HG02840 (cell line): ENCODE results near the gene SIGLEC7.
"Not testable (repeated sequence)": the region's sequence is repeated elsewhere in the genome, so short reads cannot be mapped to it uniquely, and the experiment has no call there.

Experiments used
- ATAC-seq: cut with Tn5 transposase; IDR thresholded peaks from one replicate; pipeline ENCODE4 v1.9.1; 2021; ENCODE audit warnings: mild to moderate bottlenecking, moderate library complexity, moderate number of reproducible peaks; ENCODE audit not compliant: unreplicated experiment, low FRiP score

Gene SIGLEC7

DNA sequence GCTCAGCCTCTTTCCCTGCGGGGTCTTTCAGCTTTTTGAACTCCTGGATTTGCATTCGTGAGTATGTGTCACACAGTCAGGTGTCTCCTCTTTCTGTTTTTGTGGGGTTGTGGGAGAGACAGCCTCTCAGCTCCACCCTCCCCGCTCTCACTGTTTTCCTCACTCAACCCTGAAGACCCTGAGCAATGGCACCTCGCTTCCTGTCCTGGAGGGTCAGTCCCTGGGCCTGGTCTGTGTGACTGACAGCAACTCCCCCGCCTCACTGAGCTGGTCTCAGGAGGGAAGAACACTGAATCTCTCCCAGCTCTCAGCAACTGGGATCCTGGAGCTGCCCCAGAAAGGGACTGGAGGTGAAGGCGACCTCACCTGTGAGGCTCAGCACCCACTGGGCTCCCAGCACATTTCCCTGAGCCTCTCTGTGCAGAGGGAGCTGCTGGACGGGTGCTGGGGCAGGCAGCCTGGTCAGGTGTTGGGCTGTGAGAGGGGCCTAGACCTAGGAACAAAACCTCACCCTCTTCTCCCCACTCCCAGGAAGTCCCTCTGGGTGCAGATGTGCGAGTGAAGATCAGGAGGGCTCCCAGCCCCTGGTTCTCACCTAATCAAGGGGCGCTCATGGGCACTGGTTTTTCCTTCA is 4.2 kb upstream of the SIGLEC7 start:
- no peak for ATAC-seq

- no peak for ATAC-seq
Observed at GRCh38 chr19:51138549-51138979, 3.5 kb upstream of the SIGLEC7 start.

DNA sequence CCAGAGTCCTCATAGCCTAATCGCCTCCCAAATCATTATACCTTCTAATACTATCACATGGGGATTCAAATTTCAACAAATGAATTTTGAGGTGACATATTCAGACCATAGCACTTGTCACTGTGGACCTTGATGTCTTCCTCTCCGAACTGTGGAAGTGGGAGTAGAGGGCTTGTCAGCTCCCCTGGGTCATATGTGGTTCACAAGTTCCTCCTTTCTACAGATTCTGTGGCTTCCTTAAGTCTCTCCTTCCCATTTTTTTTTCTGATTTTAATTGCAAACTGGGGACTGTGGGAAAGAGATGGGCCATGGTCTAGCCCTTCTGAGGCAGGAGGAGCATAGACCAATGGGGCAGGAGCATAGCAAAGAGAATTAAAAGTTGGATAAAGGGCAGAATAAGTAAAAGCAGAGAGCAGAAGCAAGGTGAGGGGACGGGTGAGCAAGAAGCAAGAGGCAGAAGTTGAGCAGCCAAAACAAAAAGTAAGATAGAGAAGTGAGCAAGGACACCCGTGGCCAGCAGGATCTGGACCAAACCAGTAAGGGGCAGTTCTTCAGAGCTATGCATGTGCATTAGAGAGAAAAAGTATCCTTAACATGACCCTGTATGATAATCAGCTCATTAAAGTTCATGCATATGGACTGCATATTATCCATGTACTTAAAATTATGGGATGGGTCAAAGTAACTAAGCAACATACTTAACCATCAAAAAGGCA is 2.6 kb upstream of the SIGLEC7 start:
- no peak for ATAC-seq

DNA sequence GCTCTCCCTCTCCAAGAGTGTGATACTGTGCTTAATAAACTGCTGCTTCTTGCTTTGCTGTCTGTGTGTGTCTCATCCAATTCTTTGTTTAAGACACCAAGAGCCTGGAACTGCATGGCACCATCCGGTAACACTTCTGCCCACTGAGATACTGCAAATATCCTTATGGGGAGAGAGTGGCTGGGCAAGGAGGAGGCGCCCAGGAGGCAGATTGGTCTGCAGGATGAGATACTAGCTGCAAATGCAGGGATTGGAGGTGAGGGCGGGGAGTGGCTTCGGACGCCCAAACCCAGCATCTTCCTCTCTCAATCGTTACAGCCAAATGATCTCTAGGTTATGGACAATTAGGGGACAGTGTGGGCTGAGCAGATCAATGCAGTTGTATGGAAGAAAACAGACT is 1.7 kb upstream of the SIGLEC7 start:
- ATAC-seq: no peak

DNA sequence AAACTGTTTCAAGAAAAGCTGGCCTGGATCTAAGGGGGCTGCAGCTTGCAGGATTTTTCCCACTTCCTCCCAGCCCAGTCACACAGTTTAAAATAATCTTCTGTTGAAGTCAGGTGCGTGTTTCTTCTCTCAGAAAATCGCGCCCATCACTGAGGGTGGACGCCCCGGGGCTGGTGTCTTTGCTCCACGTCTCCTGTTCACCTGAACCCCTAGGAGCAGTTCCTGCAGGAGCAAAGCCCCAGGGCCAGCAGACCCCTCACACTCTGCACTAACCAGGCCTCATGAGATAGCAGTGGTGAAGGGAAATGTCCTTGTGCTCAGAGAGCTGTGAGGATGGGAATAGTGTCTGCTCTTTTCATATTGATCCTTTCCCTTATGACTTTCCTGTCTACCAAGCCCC is 920 bp upstream of the SIGLEC7 start:
- ATAC-seq: no peak

- not testable (repeated sequence) for ATAC-seq
Observed at GRCh38 chr19:51142809-51143475, 841 bp downstream of the SIGLEC7 start.

GRCh38 chr19:51143486-51143885 is 1.4 kb downstream of the SIGLEC7 start:
- ATAC-seq: no peak

GRCh38 chr19:51144482-51145045 is 2.5 kb downstream of the SIGLEC7 start:
- ATAC-seq: no peak

GRCh38 chr19:51145916-51146493 is 3.9 kb downstream of the SIGLEC7 start:
- no peak for ATAC-seq

GRCh38 chr19:51146751-51147150 is 4.7 kb downstream of the SIGLEC7 start:
- no peak for ATAC-seq

DNA sequence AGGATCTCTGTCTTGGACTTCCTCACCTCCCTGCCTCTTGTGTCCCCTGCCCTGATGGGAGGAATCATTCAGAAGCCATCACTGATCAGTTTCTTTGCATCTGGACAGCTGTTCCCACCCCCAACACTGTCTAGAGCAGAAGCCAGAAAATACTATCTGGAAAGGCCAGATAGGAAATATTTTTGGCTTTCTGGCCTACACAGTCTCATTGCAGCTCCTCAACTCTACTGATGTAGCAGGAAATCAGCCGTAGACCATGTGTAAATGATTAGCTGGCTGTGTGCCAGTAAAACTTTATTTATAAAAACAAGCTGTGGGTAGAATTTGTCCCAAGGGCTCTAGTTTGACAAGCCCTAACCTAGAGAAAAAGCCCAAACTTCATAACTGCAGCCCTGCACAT is 5.6 kb downstream of the SIGLEC7 start:
- no peak for ATAC-seq

GRCh38 chr19:51148580-51148979 is 6.5 kb downstream of the SIGLEC7 start:
- no peak for ATAC-seq

DNA sequence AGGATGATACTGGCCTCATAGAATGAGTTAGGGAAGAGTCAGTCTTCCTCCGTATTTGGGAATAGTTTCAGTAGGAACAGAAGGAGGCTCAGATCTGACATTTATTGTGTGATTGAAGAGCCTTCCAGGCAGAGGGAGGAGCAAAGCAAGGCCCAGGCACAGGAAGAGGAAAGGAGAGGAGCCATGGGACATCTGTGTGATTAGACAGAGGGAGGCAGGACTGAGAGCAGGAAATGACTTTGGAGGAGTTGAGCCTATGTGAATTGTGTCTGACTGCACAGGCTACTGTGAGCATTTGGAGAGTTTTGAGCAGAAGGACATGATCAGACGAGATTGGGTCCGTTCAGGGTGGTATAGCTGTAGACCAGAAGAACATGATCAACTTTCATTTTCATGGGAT is 8.5 kb downstream of the SIGLEC7 start:
- no peak for ATAC-seq

DNA sequence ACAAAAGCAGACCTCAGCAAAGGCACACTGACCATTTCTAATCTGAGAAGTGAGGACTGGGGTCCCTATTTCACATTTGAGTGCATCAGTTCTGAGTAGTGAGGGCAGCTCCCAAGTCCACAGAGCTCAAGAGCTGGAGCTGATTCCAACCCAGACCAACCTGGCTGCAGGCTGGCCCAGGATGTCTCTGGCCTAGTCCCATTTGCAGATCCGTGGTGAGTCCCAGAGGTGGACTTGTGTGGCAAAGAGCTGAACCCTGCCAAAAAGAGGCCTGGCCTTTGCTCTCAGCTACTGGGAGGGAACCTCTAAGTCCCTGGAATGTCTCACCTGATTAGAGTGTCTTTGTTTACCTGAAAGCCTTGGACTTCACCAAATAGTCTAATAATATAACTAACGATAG is 14.6 kb downstream of the SIGLEC7 start:
- ATAC-seq: no peak

- no peak for ATAC-seq
Observed at GRCh38 chr19:51157265-51157664, 15.2 kb downstream of the SIGLEC7 start.

GRCh38 chr19:51158474-51159129 is 16.5 kb downstream of the SIGLEC7 start:
- no peak for ATAC-seq

DNA sequence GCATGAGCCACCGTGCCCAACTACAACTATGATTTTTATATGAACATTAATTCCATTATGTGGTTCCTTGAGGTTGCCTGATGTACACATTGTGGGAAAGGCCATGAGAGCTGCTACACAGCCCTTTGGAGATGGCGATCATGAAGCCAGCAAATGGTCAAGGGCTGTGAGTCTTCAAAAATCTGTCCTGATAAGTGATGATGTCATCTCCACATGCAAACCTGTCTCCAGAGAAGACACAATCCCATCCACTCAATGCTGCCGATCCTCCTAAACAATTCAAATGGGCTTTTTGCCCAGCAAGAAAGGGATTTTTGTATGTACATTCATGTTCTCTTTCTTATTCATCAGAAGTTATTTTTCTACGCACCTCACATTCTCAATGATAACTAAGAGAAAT is 17.6 kb downstream of the SIGLEC7 start:
- ATAC-seq: no peak

DNA sequence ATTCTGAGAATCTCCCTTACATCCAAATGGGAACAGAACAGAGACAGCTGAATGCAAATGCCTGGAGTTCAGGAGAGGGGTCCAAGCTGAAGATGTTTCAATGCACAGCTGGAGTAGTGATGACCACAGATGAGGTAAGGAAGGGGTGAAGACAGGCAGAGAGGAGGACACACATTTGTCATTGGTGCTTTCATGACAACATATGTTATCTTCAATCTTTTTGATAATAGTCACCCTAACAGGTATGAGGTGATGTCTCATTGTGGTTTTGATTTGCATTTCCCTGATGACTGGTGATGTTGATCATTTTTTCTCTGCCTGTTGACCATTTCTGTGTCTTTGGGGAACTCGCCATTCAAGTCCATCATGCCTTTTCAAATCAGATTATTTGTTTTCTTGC is 19.2 kb downstream of the SIGLEC7 start:
- ATAC-seq: no peak

GRCh38 chr19:51161867-51162496 is 19.9 kb downstream of the SIGLEC7 start:
- ATAC-seq: no peak

DNA sequence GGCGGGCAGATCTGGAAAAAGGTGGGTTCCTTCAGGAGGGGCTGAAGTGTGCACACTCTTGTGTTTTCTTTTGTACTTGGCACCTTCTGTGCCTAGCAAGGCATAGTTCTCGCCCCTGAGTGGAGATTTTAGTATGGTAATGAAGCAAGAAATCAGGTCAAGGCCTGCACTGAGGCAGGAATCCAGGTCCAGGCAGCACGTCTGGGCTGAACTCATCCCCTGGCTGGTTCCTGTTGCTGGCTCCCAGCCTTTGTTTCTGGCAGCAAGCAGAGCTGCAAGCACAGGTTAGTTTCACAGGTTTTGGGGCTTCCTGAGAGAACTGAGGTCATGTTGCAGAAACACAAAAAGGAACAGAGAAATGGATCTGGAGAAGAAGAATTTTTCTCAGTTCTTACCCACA is 21.2 kb downstream of the SIGLEC7 start:
- no peak for ATAC-seq
